Ramos (cell line): ENCODE results near the gene PCDH7.

ENCODE experiments used
- in situ Hi-C: fragments of 300-500 bp; cut with MboI; formaldehyde crosslinking; loops from one replicate; pipeline ENCODE4 v1.14.3; 2022; ENCODE audit warnings: low sequenced_read_pairs; ENCODE audit not compliant: unreplicated experiment

The PCDH7 gene

GRCh38 chr4:30724247-30724646, 4.1 kb downstream of the PCDH7 start:
- in situ Hi-C loops: no loop called here

- in situ Hi-C loops: no loop called here
These were observed 5.4 kb downstream of the PCDH7 start for GRCh38 chr4:30725562-30725961.

- in situ Hi-C loops: no loop called here
These were observed 6.0 kb downstream of the PCDH7 start for GRCh38 chr4:30726090-30726675.

- in situ Hi-C loops: no loop called here
These were observed 7.2 kb downstream of the PCDH7 start for GRCh38 chr4:30727409-30727808.

- in situ Hi-C loops: no loop called here
These were observed 8.1 kb downstream of the PCDH7 start for GRCh38 chr4:30728311-30728710.

GRCh38 chr4:30743897-30744296, 23.7 kb downstream of the PCDH7 start:
- in situ Hi-C loops: no loop called here

- in situ Hi-C loops: no loop called here
These were observed 24.2 kb downstream of the PCDH7 start for GRCh38 chr4:30744386-30744785.

GRCh38 chr4:30744957-30745640, 24.9 kb downstream of the PCDH7 start:
- in situ Hi-C loops: no loop called here

GRCh38 chr4:30746735-30747134, 26.6 kb downstream of the PCDH7 start:
- in situ Hi-C loops: no loop called here

- in situ Hi-C loops: no loop called here
These were observed 33.1 kb downstream of the PCDH7 start for GRCh38 chr4:30753316-30753715.

- in situ Hi-C loops: no loop called here
These were observed 33.9 kb downstream of the PCDH7 start for GRCh38 chr4:30754021-30754420.

- in situ Hi-C loops: no loop called here
These were observed 35.2 kb downstream of the PCDH7 start for GRCh38 chr4:30755346-30755745.

GRCh38 chr4:30756553-30756952, 36.4 kb downstream of the PCDH7 start:
- in situ Hi-C loops: no loop called here

- in situ Hi-C loops: no loop called here
These were observed 37.2 kb downstream of the PCDH7 start for GRCh38 chr4:30757357-30757756.

- in situ Hi-C loops: no loop called here
These were observed 40.4 kb downstream of the PCDH7 start for GRCh38 chr4:30760551-30760950.

- in situ Hi-C loops: no loop called here
These were observed 43.2 kb downstream of the PCDH7 start for GRCh38 chr4:30763321-30763727.

GRCh38 chr4:30765022-30765421, 44.9 kb downstream of the PCDH7 start:
- in situ Hi-C loops: no loop called here

GRCh38 chr4:30767147-30767845, 47.1 kb downstream of the PCDH7 start:
- in situ Hi-C loops: no loop called here

GRCh38 chr4:30768277-30768676, 48.1 kb downstream of the PCDH7 start:
- in situ Hi-C loops: no loop called here

- in situ Hi-C loops: no loop called here
These were observed 48.9 kb downstream of the PCDH7 start for GRCh38 chr4:30769093-30769492.

GRCh38 chr4:30770049-30770549, 49.9 kb downstream of the PCDH7 start:
- in situ Hi-C loops: no loop called here
